ENCODE measurements around the gene MYADM. TPM values are rescaled to one million over a fixed set of nuclear protein-coding genes. Genes with fewer than 3 reads are reported as not detected.
"Not testable (repeated sequence)": the region's sequence is repeated elsewhere in the genome, so short reads cannot be mapped to it uniquely, and the experiment has no call there.

The MYADM gene, protein sequence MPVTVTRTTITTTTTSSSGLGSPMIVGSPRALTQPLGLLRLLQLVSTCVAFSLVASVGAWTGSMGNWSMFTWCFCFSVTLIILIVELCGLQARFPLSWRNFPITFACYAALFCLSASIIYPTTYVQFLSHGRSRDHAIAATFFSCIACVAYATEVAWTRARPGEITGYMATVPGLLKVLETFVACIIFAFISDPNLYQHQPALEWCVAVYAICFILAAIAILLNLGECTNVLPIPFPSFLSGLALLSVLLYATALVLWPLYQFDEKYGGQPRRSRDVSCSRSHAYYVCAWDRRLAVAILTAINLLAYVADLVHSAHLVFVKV
- 10 to 100 TPM; 52.2 to 69.4 TPM for total RNA-seq

DNA sequence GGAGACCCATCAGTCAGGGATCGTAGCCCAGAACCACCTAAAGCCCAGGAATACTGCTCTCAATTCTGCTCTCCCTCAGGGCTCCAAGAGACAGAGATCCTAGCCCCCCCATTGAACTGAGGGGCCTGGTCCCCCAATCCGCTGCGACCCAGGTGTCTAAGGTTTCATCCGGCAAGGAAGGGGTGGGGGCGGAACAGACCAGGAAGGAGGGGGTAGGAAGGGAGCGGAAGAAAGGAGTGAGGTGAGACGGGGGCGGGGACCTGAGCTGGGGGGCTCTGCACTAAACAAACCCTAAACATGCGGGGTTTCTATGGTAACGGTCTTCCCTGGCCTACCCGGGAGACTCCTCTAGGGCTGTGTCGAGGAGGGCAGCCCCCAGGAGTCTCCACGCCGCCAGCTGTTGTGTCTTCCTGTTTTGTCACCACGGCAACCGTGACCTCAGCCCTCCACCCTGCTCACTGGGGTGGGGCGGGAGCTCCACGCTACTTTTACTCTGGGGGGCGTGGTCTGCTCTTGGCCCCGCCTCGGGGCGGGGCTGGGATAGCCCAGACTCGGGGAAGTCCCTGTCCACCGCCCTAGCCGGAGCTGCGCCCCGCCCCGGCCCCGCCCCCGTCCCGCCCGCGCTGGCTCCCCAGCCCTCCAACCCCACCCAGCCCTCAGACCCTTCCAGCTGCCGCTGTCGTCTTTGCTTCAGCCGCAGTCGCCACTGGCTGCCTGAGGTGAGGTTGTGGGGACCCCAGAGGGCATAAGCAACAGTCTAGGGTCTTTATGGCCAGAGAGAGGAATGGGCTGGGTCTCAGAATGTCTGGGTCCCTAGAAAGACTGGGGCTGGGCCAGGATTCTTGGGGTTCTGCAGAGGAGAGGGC, at the start of gene MYADM:
TSS of gene MYADM (plus strand) at position 659 of the 866 bp plus-strand sequence. CDS start 5,647 bp downstream, outside the sequence.
- Mint-ChIP-seq H3K9me3 (ENCODE audit: low read depth) (no peaks in the 10 kb centered on the region), H3K36me3 (peaks cover 6% of the 10 kb centered on the region), H3K27ac (peak within 1 kb of the TSS; percentile 93), H3K4me1 (peaks cover 37% of the 10 kb centered on the region), H3K4me3 (peak within 1 kb of the TSS; percentile 97), H3K27me3 (no peaks in the 10 kb centered on the region)
- DNase-seq (peak; percentile 99), ATAC-seq (peak; percentile 67)
- CTCF ChIA-PET = interaction anchor here (1.0 to 4.0 kb wide), 6 partner anchors 9 to 156 kb away, joined by 3 to 46 read pairs (median 8); partner anchors contain the start of gene PRKCG

DNA sequence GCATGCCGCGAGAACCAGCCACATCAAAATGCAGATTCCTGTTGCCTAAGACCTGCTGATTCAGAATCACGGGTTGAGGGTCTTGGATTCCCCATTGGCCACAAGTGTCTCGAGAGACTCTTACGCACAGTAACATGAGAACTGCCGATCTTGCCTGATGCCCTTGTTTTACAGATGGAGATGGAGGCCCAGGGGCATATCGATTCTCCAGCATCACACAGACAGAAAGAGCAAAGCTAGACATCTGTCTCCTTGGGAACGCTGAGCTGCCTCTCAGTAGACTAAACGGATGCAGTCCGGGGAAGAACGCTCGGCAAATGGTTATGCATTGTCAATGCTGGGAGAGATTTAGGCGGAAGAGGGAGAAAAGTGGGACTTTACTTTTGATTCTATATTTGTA, 48.9 kb upstream of the MYADM start:
- CTCF ChIA-PET = no interaction called here

DNA sequence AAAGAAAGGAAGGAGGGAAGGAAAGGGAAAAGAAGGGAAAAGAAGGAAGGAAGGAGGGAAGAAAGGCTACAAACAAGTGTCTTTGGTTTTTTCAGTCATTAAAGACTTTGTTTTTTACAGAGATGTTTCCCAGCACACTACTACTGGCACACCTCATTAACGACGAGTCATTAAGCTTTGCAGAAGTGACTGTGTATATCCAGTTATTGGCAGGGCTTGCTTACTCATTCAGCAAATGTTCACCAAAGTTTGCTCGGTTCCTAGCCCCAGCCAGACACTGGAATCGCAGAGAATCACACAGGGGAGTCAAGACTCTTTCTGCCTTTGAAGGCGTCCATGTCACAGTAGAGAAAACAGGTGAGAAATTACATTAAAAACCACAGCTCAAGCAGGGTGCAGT, 47.8 kb upstream of the MYADM start:
- Mint-ChIP-seq H3K36me3 (no peaks in the 10 kb centered on the region), H3K27ac (no peak overlapping the region), H3K4me3 (no peak overlapping the region), H3K9me3 (ENCODE audit: low read depth) (no peaks in the 10 kb centered on the region), H3K27me3 (peaks cover 14% of the 10 kb centered on the region), H3K4me1 (no peaks in the 10 kb centered on the region)
- ATAC-seq = no peak
- DNase-seq = no peak
- CTCF ChIA-PET = no interaction called here

More for the DNA sequence above, 48.9 kb upstream of the MYADM start:
- ATAC-seq (no peak), DNase-seq (no peak)
- Mint-ChIP-seq H3K4me3 (no peak overlapping the region), H3K27ac (no peak overlapping the region), H3K9me3 (ENCODE audit: low read depth) (no peaks in the 10 kb centered on the region), H3K4me1 (no peaks in the 10 kb centered on the region), H3K36me3 (no peaks in the 10 kb centered on the region), H3K27me3 (peaks cover 3% of the 10 kb centered on the region)

DNA sequence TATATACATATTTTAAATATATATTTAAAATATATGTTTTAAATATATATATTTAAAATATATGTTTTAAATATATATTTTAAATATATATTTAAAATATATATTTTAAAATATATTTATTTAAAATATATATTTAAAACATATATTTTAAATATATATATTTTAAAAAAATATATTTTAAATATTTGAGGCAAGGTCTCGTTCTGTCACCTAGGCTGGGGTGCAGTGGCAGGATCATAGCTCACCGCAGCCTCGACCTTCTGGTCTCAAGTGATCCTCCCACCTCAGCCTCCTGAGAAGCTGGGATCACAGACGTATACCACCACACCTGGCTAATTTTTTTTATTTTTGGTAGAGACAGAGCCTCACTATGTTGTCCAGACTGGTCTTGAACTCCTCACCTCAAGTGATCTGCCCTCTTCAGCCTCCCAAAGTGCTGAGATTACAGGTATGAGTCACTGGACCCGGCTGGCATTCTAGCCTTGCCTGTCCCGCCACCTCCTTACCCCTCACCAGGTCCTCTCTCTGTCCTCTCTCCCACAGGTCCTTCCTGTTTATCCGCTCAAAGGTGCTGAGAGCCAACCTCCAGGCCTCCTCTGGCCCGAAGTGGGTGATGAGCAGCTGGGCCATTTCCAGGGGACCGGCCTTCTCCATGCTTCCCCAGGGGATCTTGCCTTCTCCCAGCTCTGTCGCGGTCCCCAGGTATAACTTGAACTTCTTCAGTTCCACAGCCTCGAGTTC, 44.1 kb upstream of the MYADM start:
- DNase-seq = no peak
- Mint-ChIP-seq H3K4me3 (no peak overlapping the region), H3K36me3 (no peaks in the 10 kb centered on the region), H3K27me3 (peaks cover 15% of the 10 kb centered on the region), H3K9me3 (ENCODE audit: low read depth) (no peaks in the 10 kb centered on the region), H3K27ac (no peak overlapping the region), H3K4me1 (peaks cover 2% of the 10 kb centered on the region)
- no peak for ATAC-seq
- CTCF ChIA-PET = interaction anchor here (1.1 kb wide), 1 partner anchor 30 kb away, joined by 3 read pairs; no protein-coding TSS in a partner anchor

DNA sequence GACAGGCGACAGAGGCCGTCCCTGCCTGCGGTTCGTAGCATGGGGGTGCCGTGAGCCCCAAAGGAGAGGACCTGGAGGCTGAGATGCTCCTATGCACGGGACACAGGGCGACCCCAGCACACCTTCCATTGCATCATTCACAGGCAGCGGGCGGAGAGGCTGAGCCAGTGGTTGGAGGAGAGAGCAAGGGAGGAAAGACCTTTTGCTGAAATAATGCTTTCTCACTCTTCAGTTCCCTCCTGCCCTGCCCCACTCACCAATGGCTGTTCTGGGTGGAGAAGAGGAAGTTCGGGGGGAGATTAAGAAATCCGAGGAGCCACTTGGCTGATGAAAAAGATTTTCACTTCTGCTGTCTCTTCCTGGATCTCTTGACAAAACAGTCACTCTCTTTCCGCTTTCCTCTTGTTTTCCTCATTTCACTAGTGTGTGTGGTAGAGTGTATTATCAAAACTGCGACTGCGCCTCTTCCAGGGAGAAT, 43.5 kb upstream of the MYADM start, which contains the start of gene NLRP12:
TSS of gene NLRP12 (minus strand) at position 181 of the 478 bp plus-strand sequence. CDS start at position 41, 140 bp downstream.
- Mint-ChIP-seq H3K9me3 (ENCODE audit: low read depth) (no peaks in the 10 kb centered on the region), H3K4me3 (no peak within 1 kb of the TSS), H3K27ac (no peak within 1 kb of the TSS), H3K4me1 (peaks cover 4% of the 10 kb centered on the region), H3K27me3 (peaks cover 17% of the 10 kb centered on the region), H3K36me3 (no peaks in the 10 kb centered on the region)
- DNase-seq (no peak), ATAC-seq (no peak)
- CTCF ChIA-PET = interaction anchor here (1.1 kb wide), 1 partner anchor 31 kb away, joined by 3 read pairs; no protein-coding TSS in a partner anchor

DNA sequence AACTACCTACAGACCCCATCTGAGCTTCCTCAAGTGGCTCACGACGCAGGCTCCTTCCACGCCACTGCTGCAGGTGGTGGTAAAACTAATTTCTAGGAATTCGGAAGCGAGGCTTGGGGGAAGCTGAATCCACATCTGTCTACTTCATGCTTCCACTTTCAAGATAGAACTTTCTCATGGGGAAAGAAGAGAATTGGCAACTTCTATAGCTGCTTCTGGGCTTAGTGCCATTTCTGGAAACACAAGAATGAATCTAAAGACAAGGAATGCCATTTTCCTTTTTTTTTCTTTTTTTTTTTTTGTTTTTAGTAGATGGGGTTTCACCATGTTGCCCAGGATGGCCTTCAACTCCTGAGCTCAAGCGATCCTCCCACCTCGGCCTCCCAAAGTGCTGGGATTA, 40.8 kb upstream of the MYADM start:
- Mint-ChIP-seq H3K27me3 (peaks cover 28% of the 10 kb centered on the region), H3K9me3 (ENCODE audit: low read depth) (no peaks in the 10 kb centered on the region), H3K4me3 (no peak overlapping the region), H3K27ac (no peak overlapping the region), H3K36me3 (no peaks in the 10 kb centered on the region), H3K4me1 (peaks cover 5% of the 10 kb centered on the region)
- no peak for DNase-seq
- CTCF ChIA-PET = no interaction called here
- ATAC-seq = no peak

DNA sequence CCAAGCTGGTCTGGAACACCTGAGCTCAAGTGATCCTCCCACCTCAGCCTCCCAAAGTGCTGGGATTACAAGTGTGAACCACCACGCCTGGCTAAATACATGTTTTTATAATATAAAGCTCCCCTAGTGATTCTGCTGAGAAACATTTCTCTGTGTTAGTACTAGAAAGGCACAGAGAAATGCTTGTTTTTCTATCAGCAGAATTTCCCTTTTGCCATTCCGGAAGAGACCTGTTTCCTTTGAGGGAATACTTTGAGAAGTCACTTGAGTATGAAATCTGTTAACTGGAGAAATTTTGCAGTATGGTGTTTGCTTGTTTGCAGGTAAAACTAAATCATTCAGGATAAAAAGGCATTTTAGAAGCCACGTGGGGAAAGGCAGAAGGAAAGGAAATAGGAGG, 39.2 kb upstream of the MYADM start:
- peaks cover 5% of the 10 kb centered on the region for H3K4me1 Mint-ChIP-seq
- ATAC-seq = no peak

DNA sequence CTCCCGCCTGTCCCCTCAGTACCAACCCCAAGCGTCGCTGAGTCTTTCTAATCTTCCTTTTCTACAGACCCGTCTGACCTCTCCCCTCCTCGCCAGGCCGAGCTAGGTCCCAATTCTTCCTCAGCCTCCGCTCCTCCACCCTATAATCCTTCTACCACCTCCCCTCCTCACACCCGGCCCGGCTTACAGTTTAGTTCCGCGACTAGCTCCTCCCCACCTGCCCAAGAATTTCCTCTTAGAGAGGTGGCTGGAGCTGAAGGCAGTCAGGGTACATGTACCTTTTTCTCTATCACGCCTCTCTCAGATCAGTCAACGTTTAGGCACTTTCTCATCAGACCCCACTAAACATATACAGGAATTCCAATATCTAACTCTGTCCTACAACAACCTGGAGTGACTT, 34.8 kb upstream of the MYADM start:
- CTCF ChIA-PET; H3K9me3 Mint-ChIP-seq (ENCODE audit: low read depth); DNase-seq; H3K27ac Mint-ChIP-seq; H3K4me3 Mint-ChIP-seq; H3K36me3 Mint-ChIP-seq; H3K4me1 Mint-ChIP-seq; ATAC-seq: not testable (repeated sequence)
- H3K27me3 Mint-ChIP-seq = peaks cover 35% of the 10 kb centered on the region

More for the DNA sequence above, 39.2 kb upstream of the MYADM start:
- Mint-ChIP-seq H3K36me3 (no peaks in the 10 kb centered on the region), H3K27me3 (peaks cover 41% of the 10 kb centered on the region), H3K27ac (no peak overlapping the region), H3K4me3 (no peak overlapping the region), H3K9me3 (ENCODE audit: low read depth) (no peaks in the 10 kb centered on the region)
- CTCF ChIA-PET = interaction anchor here (0.6 to 1.3 kb wide), 2 partner anchors 35 to 267 kb away, joined by 3 read pairs; no protein-coding TSS in a partner anchor
- DNase-seq = no peak

DNA sequence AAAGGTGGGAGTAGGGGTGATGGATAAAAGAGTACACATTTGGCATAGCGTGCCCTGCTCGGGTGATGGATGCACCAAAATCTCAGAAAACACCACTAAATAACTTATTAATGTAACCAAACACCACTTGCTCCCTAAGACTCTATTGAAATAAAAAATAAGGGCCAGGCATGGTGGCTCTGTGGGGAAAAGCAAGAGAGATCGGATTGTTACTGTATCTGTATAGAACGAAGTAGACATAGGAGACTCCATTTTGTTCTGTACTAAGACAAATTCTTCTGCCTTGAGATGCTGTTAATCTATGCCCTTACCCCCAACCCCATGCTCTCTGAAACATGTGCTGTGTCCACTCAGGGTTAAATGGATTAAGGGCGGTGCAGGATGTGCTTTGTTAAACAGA, 29.2 kb upstream of the MYADM start:
- H3K27ac Mint-ChIP-seq; H3K36me3 Mint-ChIP-seq; H3K4me1 Mint-ChIP-seq; CTCF ChIA-PET; H3K4me3 Mint-ChIP-seq; DNase-seq; H3K9me3 Mint-ChIP-seq (ENCODE audit: low read depth); ATAC-seq: not testable (repeated sequence)
- peaks cover 14% of the 10 kb centered on the region for H3K27me3 Mint-ChIP-seq

DNA sequence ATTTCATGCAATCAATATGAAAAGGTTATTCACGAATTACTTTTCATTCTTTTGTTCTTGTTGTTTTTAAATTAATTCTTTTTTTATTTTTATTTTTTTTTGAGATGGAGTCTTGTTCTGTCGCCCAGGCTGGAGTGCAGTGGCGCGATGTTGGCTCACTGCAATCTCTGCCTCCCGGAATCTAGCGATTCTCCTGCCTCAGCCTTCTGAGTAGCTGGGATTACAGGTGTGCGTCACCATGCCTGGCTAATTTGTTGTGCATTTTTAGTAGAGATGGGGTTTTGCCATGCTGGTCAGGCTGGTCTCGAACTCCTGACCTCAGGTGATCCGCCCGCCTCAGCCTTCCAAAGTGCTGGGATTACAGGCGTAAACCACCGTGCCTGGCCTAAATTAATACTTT, 27.4 kb upstream of the MYADM start:
- H3K4me3 Mint-ChIP-seq; H3K4me1 Mint-ChIP-seq; H3K27ac Mint-ChIP-seq; H3K27me3 Mint-ChIP-seq; DNase-seq; H3K36me3 Mint-ChIP-seq; ATAC-seq; H3K9me3 Mint-ChIP-seq (ENCODE audit: low read depth): not testable (repeated sequence)
- CTCF ChIA-PET = interaction anchor here (1.8 to 2.0 kb wide), 3 partner anchors 42 to 184 kb away, joined by 7 to 21 read pairs (median 9); partner anchors contain the start of gene PRKCG

DNA sequence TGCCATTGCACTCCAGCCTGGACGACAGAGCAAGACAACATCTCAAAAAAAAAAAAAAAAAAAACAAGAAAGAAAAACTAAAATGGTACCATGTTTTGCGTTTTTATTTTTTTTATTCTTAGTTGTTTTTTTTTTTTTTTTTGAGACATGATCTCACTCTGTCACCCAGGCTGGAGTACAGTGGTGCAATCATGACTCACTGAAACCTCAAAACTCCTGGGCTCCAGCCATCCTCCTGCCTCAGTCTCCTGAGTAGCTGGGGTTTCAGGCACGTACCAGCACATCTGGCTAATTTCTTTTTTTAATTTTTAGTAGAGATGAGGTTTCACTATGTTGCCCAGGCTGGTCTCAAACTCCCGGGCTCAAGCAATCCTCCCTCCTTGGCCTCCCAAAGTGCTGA, 26.8 kb upstream of the MYADM start:
- H3K36me3 Mint-ChIP-seq; H3K4me1 Mint-ChIP-seq; H3K27me3 Mint-ChIP-seq; H3K4me3 Mint-ChIP-seq; H3K27ac Mint-ChIP-seq; ATAC-seq; DNase-seq; H3K9me3 Mint-ChIP-seq (ENCODE audit: low read depth): not testable (repeated sequence)
- CTCF ChIA-PET = interaction anchor here (0.7 to 2.0 kb wide), 8 partner anchors 13 to 183 kb away, joined by 3 to 21 read pairs (median 4); partner anchors contain the start of gene PRKCG

DNA sequence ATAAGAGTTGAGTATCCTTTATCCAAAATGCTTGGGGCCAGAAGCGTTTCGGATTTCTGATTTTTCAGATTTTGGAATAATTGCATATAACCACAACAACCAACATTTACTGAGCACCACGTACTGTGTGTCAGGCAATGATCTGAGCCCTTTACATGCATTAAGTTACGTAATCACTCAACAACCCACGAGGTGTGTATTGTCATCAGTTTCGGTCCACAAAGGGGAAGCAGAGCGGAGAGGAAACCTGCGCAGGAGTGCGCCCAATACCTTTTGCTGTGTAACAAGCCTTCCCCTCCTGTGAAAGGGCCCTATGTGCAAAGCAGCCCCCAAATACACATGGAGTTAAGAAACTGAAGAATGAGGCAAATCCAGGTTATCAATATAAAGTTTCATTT, 22.8 kb upstream of the MYADM start:
- peaks cover 7% of the 10 kb centered on the region for H3K4me1 Mint-ChIP-seq
- H3K9me3 Mint-ChIP-seq (ENCODE audit: low read depth) = no peaks in the 10 kb centered on the region
- peaks cover 19% of the 10 kb centered on the region for H3K27me3 Mint-ChIP-seq
- H3K27ac Mint-ChIP-seq = no peak overlapping the region
- DNase-seq = no peak
- no peak overlapping the region for H3K4me3 Mint-ChIP-seq
- no peak for ATAC-seq
- CTCF ChIA-PET = no interaction called here
- H3K36me3 Mint-ChIP-seq = no peaks in the 10 kb centered on the region

DNA sequence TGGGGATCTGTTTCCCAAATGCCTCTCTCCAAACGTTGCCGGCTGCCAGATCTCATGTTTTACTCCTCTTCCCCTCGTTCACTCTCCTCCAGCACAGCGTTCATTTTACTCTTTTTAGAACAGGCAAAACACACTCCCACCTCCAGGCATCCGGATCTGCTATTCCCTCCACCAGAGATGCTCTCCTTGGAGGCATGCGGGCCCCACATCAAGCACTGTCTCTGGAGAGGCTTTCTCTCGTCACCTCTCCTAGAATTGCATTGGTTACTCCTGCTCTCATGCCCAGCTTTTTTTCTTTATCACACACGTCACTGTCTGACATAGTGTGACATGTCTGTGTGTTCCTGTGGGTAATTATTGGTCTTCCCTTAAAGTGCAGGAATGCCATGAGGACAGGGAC, 20.1 kb upstream of the MYADM start:
- Mint-ChIP-seq H3K4me1 (peaks cover 11% of the 10 kb centered on the region), H3K4me3 (no peak overlapping the region), H3K36me3 (no peaks in the 10 kb centered on the region), H3K27me3 (peaks cover 26% of the 10 kb centered on the region), H3K9me3 (ENCODE audit: low read depth) (no peaks in the 10 kb centered on the region), H3K27ac (no peak overlapping the region)
- ATAC-seq (no peak), DNase-seq (no peak)
- CTCF ChIA-PET = interaction anchor here (1.1 to 1.7 kb wide), 2 partner anchors 55 to 176 kb away, joined by 4 to 7 read pairs; no protein-coding TSS in a partner anchor
